GM21390 (cell line): ENCODE measurements around the gene NCKIPSD.

Source experiments
- ATAC-seq: cut with Tn5 transposase; IDR thresholded peaks from one replicate; pipeline ENCODE4 v1.9.1; 2021; ENCODE audit not compliant: unreplicated experiment

Gene NCKIPSD

GRCh38 chr3:48697952-48698351 is 12.2 kb upstream of the NCKIPSD start:
- ATAC-seq = no peak

- no peak for ATAC-seq
These were observed 10.9 kb upstream of the NCKIPSD start for GRCh38 chr3:48696601-48697000.

- no peak for ATAC-seq
These were observed 10.4 kb upstream of the NCKIPSD start for GRCh38 chr3:48696156-48696555.

- ATAC-seq = no peak
These were observed 9.7 kb upstream of the NCKIPSD start for GRCh38 chr3:48695393-48695753.

GRCh38 chr3:48694610-48695392 is 9.1 kb upstream of the NCKIPSD start:
- ATAC-seq = no peak

DNA sequence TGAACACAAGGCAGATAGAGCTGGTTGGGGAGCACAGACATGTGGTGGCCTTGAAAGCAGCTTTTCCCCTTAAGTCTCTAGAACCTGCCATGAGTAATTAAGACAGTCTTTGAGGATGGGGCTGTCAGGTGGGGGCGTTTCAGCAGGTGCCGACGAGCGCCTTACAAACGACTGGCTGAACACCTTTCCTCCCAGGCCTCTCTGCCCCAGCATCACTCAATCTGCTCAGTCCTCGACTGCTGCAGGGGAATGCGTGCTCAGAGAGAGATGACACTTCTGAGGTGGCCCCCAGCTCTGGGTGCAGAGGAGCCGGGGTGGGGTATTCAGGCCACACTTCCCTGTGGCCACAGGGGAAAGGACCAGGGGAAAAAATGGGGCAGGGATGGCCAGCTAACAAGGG is 8.1 kb upstream of the NCKIPSD start:
- ATAC-seq = no peak

DNA sequence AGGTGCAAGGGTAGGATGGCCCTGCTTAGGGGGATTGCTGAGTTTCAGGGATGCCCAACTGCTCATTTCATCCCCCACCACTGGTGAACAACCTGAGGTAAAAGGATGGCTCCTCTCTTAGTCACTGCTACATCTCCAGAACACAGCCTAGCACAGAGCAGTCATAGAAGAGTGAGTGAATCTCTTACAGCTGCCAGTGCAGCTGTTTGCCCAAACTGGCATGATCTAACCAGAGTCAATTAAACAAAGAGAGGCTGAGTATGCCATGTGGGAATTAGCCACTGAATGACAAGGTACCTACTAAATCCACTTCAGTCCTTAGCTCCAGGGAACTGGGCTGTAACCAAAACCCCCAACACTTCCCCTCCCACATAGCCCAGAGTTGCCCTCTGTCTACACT is 6.8 kb upstream of the NCKIPSD start:
- no peak for ATAC-seq

DNA sequence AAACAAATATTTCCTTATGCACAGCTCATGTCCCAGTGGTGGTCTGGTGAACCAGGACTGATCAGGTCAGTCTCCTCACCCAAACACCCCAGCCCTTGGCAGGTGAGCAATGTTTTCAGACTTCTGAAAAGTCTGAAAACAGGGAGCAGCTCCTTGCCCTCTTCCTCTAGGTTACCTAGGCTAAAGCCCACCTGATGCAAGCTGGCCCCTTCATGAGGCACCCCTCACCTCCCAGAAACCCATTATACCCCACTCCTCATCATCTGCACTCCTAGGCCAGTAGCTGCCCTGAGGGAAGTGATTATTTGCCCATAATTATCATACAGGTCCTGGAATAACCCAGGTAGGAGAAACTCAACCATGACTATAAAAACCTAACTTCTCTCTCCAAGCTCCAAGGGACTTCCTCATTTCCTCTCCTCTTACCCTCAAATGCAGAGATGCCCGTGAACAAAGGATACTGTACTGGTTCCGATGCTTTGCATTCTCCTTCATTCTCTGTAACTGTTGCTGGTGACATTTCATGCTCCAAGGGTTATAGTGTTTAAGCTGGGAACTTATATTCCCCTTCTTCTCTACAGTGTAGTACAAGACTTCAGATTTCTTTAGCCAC is 5.2 kb upstream of the NCKIPSD start:
- no peak for ATAC-seq

- no peak for ATAC-seq
These were observed 3.7 kb upstream of the NCKIPSD start for GRCh38 chr3:48689384-48689783.

DNA sequence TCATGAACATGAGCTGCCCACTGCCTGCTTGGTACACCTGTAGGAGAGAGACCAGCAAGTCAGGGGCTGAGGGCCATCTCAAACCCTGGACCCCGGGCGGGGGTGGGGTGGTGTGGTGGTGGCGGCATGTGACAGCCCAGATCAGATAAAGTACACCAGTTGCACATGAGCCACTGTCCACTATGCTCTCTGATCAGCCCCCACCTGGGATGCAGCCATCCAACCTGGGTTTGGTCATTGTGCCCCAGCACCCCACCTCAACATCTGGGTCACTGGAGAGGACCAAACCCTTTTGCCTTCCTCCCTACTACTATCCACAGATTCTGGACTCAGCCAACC is 3.0 kb upstream of the NCKIPSD start:
- ATAC-seq = no peak

- ATAC-seq = no peak
These were observed 2.5 kb upstream of the NCKIPSD start for GRCh38 chr3:48688032-48688736.

DNA sequence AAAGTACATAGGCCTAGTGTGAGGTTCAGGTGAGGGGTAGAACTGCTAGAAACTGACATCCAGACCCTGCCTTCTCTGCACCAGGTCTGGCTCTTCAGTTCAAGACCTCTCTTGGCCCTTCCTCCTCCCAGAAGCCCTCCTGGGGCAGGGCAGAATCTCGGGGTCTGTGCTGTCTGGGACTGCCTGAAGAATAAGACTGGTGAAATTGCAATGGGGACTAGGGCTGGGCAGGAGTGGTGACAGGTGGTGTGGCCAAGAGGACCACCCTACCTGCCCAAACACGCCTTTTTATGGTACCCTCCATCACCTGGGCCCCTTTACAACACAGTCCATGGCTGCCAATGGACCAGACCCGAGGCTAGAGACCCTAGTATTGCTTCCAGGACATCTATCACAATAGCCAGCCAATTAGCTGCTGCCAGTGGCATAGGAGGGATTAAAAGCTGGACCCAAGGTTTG is 1.5 kb upstream of the NCKIPSD start:
- ATAC-seq = no peak

DNA sequence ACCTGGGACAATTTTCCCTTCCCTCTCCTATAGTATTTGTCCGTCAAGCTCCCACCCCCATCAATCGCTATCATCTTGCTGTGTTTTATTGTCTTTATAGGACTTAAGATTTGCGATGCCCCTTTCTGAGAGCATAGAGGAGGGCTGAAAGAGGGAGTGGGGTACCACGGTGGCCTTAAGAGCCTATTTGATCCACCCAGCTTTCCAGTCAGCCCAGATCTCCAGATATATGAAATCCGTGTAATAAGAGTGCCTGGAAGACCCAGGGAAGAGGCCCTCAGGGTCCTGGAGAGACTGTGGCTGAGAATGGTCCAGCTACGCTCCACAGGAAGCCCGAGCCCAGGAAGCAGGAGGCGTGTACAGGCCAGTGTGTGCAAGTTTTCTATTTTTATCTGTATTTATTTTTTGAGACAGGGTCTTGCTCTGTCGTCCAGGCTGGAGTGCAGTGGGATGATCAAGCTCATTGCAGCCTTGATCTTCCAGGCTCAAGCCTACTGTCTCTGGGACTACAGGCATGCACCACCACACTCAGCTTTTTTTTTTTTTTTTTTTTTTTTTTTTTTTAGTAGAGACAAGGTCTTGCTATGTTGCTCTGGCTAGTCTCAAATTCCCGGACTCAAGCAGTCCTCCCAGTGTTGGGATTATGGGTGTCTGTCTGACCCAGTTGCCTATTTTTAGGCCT is 964 bp upstream of the NCKIPSD start:
- ATAC-seq = no peak

DNA sequence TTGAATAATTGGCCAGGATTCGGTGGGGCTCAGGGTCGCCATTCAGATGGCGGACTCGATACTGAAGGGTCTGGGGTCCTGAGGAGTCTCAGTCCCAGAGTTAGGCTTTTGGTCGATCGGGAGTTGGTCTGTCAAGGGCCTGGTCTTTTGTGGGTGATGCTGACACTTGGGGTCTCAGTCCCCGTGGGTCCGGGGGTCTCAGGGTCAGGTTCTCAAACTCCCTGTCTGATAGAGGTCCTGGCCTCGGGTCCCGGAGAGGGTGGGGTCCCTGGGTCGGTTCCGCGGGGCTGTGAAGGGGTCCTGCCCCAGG is 467 bp downstream of the NCKIPSD start:
- no peak for ATAC-seq

- no peak for ATAC-seq
These were observed 1.1 kb downstream of the NCKIPSD start for GRCh38 chr3:48684480-48685143.

DNA sequence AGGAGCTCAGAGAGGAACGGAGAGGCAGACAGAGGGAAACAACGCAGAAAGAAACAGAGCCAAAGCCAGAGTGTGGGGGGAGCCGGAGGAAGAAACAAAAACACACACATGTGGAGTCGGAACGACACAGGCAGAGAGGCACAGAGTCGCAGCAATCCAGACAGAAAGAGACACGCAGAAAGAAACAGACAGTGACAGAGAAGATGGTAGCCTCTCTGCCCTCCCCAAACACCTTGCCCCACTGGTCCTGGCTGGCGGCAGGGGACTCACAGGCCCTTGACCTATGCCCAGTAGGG is 1.7 kb downstream of the NCKIPSD start:
- ATAC-seq = no peak

DNA sequence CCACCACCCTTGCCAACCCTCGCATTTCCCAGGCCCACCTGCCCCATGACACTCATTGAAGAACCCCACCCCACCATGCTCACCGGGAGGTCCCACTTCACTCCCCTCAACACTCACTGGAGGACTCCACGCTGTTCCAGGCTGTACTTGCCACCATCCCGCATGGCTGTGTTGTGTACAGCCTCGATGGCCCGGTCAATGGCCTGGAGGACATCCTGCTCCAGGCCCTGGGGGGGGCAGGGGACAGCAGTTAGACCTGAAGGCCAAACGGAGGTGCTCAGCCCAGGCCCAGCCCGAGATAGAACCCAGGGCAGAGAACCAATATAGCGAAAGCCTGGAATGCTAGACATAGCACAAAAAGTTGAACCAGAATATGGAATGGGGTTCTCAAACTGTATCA is 2.9 kb downstream of the NCKIPSD start:
- ATAC-seq = no peak

DNA sequence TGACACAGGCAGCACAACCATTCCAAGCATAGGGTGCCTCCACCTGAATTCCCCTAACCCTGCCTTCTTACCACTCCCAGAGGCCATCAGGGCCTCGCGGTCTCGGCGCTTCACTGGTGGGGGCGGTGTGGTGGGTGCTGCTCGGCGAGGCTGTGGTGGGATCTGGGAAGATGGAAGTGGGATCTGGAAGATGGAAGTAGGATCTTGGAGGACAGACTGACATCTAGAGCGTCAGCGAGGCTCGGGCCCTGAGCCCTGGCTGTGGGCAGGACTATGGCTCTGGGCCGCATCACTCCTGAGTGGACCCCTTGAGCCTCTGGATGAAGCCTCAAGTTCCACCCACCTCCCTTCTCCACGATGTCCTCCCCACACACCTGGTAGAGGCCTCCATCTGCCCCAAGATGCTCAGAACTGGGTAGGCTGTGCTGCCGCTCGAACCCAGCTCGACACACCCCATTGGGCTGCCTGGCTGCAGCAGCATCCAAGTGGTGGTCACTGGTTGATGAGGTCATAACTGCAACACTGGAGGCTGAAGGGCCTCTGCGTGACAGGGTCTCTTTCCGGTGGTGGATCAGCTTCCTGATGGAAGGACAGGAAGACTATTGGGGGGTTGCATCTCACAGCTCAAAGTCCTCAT is 3.6 kb downstream of the NCKIPSD start:
- ATAC-seq = no peak

DNA sequence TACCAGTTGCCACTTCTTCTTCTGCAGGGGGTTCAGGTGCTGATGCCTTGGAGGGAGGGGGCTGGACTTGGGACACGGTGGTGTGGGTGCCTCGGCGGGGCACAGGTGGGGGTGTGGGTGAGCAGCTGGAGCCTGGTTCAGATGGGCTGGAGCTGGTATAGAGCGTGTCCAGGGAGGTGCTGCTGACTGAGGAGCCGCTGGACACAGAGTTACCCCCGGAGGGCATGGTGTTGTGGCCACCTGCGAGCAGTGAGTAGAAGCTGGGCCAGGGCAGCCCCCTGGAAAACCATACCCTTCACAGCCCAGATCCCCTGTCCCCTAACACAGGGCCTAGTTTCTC is 4.2 kb downstream of the NCKIPSD start:
- ATAC-seq = no peak

DNA sequence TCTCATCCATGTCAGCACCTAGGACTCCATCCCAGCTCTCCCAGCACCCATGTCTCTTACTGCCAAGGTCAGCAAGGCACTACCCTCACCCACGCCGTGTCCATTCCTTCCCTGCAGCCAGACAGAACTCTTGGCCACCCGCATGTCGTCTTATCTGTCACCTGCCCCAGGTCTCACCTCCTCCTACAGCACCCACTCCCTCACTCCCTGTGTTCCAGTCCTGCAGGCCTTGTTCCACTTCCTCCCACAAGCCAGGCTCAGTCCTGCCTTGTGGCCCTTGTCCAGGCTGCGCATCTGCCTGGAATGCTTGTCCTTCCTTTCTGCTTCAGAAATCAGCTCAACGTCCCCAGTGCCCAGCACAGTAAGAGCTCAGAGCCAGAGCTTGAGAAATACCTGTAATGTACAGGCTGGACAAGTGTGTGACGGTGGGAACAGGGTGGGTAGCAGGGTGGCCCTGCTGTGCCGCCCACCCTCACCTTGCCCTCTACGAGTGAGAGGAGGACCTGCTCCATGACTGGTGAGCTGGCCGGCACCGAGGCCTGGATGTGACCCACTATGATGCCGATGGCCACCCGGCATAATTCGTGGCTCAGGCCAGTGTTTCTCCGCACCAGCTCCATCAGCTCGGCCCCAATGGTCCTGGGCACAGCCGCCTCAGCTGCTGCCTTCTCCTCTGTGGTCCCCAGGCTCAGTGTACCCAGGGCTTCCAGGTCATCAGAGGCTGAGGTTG is 4.7 kb downstream of the NCKIPSD start:
- ATAC-seq = no peak
